ENCODE results near the gene PLAC1.

PLAC1 gene

DNA sequence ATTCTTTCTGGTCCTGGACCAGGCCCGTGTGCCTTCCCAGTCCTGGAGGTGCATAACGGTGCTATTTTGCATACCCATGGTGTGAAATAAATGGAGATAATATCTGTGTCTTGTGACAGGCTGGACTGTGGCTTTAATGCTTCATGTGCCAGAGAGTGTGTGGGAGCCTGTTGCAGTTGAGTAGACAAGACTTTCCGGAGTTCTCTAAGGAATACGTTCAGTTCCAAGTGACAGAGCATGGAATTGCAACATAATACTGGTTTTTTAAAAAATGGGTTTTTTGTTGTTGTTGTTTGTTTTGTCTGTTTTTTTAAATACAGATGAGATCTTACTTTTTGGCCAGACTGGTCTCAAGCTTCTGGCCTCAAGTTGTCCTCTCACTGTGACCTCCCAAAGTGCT lies 124.3 kb downstream of the PLAC1 start:
- DNase-seq = no peak

- DNase-seq = no peak
These were observed 124.9 kb downstream of the PLAC1 start for GRCh38 chrX:134533352-134533751.

DNA sequence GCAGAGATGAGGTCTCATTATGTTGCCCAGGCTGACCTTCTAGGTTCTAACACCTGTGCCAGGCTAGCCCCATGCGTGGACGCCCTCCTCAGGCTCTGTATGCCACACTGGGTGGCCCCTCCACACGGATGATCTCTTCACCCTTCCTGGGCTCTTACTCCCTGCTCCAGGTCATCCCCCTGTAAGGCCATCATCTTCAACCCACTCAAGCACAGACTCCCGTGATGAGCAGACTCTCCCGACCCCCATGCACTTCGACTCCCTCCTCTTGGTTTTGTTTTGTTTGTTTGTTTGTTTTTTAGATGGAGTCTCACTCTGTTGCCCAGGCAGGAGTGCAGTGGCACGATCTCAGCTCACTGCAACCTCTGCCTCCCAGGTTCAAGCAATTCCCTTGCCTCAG lies 127.4 kb downstream of the PLAC1 start:
- no peak for DNase-seq

DNA sequence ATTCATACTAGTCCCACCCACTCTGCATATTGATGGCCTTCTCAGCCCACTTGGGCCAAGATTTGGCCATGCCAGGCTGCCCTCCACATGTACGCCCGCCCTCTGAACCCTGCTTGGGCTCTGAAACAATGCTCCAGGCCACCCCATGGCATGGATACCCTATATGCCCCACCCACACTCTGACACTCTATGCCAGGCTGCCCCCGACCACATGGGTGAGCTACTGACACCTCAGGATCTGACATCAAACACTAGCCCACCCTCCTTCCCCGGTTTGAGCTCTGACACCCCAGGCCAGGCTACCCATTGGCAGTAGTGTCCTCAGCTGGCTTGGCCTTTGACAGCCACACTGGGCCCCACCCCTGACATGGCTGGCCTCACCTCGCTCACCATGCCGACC lies 128.8 kb downstream of the PLAC1 start:
- DNase-seq = no peak

DNA sequence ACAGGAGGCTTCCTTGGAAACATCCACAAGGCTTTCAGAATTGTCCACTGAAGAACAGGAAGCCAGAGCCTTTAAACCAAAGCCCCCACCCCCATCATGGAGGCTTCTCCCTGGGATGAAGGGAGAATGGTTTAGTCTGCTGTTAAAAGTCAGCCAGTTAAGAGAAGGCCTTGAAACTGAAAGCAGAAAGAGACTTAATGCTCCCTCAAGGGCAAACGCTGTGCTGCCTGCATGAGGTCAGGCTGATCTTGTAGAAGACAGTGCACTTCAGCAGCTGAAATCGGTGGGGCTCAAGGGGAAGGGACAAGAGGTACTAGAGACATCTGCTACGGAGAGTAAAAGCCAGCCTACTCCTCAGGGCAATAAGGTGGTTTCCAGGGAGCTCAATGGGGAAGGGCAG lies 129.3 kb downstream of the PLAC1 start:
- DNase-seq = no peak

DNA sequence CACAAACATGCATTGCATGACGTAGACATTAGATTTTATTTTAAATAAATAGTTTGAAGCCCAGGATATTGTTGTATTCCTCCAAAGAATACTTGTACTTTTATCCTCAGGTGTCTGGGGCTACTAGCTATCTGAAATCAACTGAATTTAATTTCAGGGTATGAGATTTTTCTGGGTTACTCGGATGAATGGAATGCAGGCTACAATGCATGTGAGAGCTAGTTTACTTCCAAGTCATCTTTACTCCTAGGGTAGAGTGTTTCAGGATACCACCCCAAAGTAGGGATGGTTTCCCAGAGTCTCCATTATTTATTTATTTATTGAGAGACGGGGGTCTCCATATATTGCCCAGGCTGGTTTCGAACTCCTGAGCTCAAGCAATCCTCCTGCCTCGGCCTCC lies 131.9 kb downstream of the PLAC1 start:
- no peak for DNase-seq

- no peak for DNase-seq
These were observed 133.0 kb downstream of the PLAC1 start for GRCh38 chrX:134525086-134525792.

DNA sequence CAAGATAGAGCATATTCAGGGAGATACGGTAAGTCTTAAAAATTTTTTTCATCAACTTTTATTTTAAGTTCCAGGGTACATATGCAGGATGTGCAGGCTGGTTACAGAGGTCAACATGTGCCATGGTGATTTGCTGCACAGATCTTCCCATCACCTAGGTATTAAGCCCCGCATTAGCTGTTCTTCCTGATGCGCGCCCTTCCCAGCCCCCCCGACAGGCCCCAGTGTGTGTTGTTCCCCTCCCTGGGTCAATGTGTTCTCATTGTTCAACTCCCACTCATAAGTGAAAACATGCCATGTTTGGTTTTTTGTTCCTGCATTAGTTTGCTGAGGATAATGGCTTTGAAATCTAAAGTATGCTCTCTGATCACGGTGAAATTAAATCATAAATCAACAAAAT lies 134.1 kb downstream of the PLAC1 start:
- DNase-seq = no peak

DNA sequence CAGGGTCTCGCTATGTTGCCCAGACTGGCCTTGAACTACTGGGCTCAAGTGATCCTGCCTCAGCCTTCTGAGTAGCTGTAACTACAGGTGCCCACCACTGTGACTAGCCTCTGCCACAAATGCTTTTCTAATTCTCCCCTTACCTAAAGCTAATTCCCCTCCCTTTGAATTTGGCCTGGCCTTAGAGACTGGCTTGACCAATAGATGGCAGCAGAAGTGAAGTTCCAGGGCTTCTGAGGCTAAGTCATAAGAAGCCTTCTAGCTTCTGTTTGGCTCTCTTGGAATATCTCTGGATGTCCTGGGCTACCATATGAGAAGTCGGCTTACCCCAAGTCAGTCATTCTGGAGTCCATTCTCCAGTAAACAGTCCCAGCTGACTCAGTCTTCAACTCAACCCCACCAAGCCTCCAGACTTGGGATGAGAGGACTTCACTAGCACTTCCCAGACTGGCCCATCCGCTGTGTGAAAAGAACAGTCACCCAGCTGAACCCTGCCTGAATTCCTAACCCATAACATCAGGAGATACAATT lies 137.3 kb downstream of the PLAC1 start:
- DNase-seq = no peak
